Parathyroid adenoma (tissue), 2 donors: ENCODE measurements around the gene TIMP3.
A peak's percentile ranks its signal among the peaks of the same experiment; 100 is the strongest.

Source experiments
- H2AFZ ChIP-seq: fragments of 300-600 bp; sonication (generic); one replicate; pipeline ENCODE4 v1.7.0; 2017; ENCODE audit warnings: antibody characterized with exemption, mild to moderate bottlenecking
- H3K27ac ChIP-seq: fragments of 300-600 bp; sonication (generic); one replicate; pipeline ENCODE4 v1.7.0; 2017
- H3K27me3 ChIP-seq: fragments of 300-600 bp; sonication (generic); one replicate; pipeline ENCODE4 v1.7.0; 2017; ENCODE audit warnings: low read length; ENCODE audit not compliant: control insufficient read depth, insufficient read depth
- H3K36me3 ChIP-seq: fragments of 300-600 bp; sonication (generic); one replicate; pipeline ENCODE4 v1.7.0; 2017; ENCODE audit warnings: low read length; ENCODE audit not compliant: control insufficient read depth, insufficient read depth
- H3K4me1 ChIP-seq: fragments of 300-600 bp; sonication (generic); one replicate; pipeline ENCODE4 v1.7.0; 2017; ENCODE audit warnings: control low read depth
- H3K4me2 ChIP-seq: fragments of 300-600 bp; sonication (generic); one replicate; pipeline ENCODE4 v1.7.0; 2017; ENCODE audit warnings: low read length
- H3K4me3 ChIP-seq: fragments of 300-600 bp; sonication (generic); one replicate; pipeline ENCODE4 v1.7.0; 2017; ENCODE audit warnings: low read depth, low read length
- H3K79me2 ChIP-seq: fragments of 300-600 bp; sonication (generic); one replicate; pipeline ENCODE4 v1.7.0; 2017; ENCODE audit warnings: control low read depth
- H3K9ac ChIP-seq: fragments of 300-600 bp; sonication (generic); one replicate; pipeline ENCODE4 v1.7.0; 2017; ENCODE audit warnings: mild to moderate bottlenecking
- H3K9me3 ChIP-seq: fragments of 300-600 bp; sonication (generic); one replicate; pipeline ENCODE4 v1.7.0; 2017; ENCODE audit warnings: low read length; ENCODE audit not compliant: control insufficient read depth
- CTCF ChIP-seq: fragments of 300-600 bp; sonication (generic); IDR thresholded peaks from one replicate; pipeline ENCODE4 v1.7.0; 2017; ENCODE audit warnings: antibody characterized with exemption, mild to moderate bottlenecking
- donor health status: primary hyperparathyroidism.

TIMP3 gene

GRCh38 chr22:32803738-32804435 lies 2.4 kb downstream of the TIMP3 start:
- Histone ChIP-seq H3K79me2 (peaks cover 48% of the 10 kb centered on the region), H3K9me3 (no peaks in the 10 kb centered on the region), H3K4me1 (peaks cover 12% of the 10 kb centered on the region), H3K4me3 (peak overlapping the region; percentile 64), H3K4me2 (peak overlapping the region; percentile 96), H3K9ac (peak overlapping the region; percentile 5), H2AFZ (no peak overlapping the region), H3K27ac (peak overlapping the region; percentile 67), H3K27me3 (no peaks in the 10 kb centered on the region), H3K36me3 (no peaks in the 10 kb centered on the region)
- TF ChIP-seq CTCF = no peak

DNA sequence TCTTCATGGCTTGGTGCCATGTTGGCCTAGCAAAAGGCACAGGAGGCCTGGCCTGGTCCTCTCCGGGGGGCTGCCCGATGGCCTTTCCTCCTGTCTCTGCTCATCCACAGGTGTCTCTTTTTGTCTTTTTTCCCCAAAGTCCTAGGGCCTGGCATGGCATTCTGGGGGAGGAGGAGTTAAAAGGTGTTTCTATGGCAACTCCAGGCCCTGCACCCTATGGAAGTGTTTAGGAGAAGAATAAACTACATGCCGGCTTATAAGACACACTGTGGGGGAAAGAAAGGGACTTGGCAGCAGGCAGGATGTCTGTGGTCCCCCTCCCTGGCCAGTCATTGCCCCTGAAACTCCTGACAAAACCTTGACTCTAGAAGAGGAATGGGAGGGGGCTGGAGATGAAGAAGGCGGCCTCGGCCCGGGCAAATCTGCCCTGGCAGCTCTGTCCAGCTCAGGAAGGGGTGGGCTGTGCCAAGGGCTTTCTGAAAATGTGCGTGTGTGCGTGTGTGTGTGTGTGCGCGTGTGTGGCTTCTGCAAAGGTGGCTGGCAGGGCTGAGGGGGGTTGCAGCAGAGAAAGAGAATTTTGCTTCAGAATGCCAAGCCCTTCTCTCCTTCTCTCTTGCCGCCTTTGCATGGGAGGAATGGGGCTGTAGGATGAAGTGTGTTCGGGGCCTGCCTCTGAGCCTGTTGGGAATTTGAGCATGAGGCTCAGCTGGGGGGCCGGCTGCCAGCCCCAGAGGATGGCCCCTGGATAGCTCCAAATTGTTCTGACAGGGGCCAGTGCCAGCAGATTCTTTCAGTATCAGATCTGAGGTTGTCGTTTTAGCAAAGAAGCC lies 3.2 kb downstream of the TIMP3 start:
- Histone ChIP-seq H3K79me2 (peaks cover 51% of the 10 kb centered on the region), H3K36me3 (no peaks in the 10 kb centered on the region), H2AFZ (no peak overlapping the region), H3K4me2 (peak overlapping the region; percentile 96), H3K9ac (no peak overlapping the region), H3K27me3 (no peaks in the 10 kb centered on the region), H3K4me1 (peaks cover 18% of the 10 kb centered on the region), H3K9me3 (no peaks in the 10 kb centered on the region), H3K27ac (peak overlapping the region; percentile 67), H3K4me3 (peak overlapping the region; percentile 64)
- no peak for TF ChIP-seq CTCF

DNA sequence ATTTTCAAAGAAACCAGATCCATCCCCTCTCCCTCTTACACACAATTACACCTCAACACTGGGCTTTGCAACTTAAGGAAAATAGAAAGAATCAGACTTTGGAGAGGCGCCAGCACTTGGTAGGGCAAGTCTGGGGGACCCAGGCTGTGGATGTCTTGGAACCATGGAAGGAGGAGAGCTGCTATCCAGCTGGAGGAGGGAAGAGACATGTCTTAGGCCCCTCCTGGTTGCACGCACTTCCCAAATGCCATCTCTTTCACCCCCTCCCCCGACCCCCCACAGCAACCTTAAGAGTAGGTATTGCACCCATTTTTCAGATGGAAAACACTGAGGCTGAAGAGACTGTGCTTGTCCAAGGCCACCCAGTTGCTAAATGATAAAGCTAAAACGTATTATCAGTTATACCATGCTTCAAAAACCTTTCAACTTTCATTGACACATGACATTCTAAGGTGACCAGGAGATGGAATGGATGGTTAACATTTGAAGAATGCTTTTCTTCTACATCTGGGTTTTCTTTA lies 3.9 kb downstream of the TIMP3 start:
- Histone ChIP-seq H3K9ac (no peak overlapping the region), H3K36me3 (no peaks in the 10 kb centered on the region), H3K4me1 (peaks cover 24% of the 10 kb centered on the region), H3K27me3 (no peaks in the 10 kb centered on the region), H3K4me3 (peak overlapping the region; percentile 64), H3K4me2 (peak overlapping the region; percentile 96), H3K27ac (peak overlapping the region; percentile 67), H2AFZ (no peak overlapping the region), H3K79me2 (peaks cover 55% of the 10 kb centered on the region), H3K9me3 (no peaks in the 10 kb centered on the region)
- no peak for TF ChIP-seq CTCF

DNA sequence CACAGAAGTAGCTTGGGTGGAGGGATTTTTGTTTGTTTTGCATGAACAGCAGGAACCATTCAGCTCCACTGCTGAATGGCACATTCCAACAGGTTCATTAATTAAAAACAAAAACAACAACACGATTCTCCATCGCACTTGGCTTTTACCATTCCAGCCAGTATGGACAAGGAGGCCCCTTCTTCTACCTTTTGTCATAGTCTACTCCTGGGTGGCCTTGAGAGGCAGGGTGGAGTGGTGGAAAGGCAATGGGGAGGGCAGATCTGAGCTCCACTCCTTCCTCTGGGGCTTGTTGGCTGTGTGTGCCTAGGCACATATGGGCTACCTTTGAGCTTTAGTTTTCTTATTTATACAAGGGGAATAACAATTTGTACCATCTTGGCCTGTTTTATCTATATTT lies 4.8 kb downstream of the TIMP3 start:
- Histone ChIP-seq H3K9me3 (no peaks in the 10 kb centered on the region), H3K79me2 (peaks cover 60% of the 10 kb centered on the region), H2AFZ (no peak overlapping the region), H3K4me3 (no peak overlapping the region), H3K9ac (no peak overlapping the region), H3K27ac (no peak overlapping the region), H3K4me2 (peak overlapping the region; percentile 50), H3K27me3 (no peaks in the 10 kb centered on the region), H3K36me3 (no peaks in the 10 kb centered on the region), H3K4me1 (peaks cover 31% of the 10 kb centered on the region)
- TF ChIP-seq CTCF = no peak
